Endothelial cell of umbilical vein (primary cell): ENCODE results near the gene CREB3.

Experiments
- CTCF ChIP-seq, 2 donors: IDR thresholded peaks; 1 replicate in 1 of 2; 2 replicates in 1 of 2; pipeline ENCODE4 v1.5.1; 2011; ENCODE audit warnings: low read length in 2 of 2, mild to moderate bottlenecking in 2 of 2, moderate library complexity in 2 of 2, control low read depth in 1 of 2, inconsistent platforms in 1 of 2, low read depth in 1 of 2; ENCODE audit not compliant: insufficient read depth in 1 of 2; ENCODE audit errors: extremely low read depth in 1 of 2
- EZH2 ChIP-seq: IDR thresholded peaks from 2 replicates; pipeline ENCODE4 v1.6.1; 2012; ENCODE audit warnings: borderline replicate concordance, low read depth, mild to moderate bottlenecking, moderate library complexity, low read length, inconsistent platforms; ENCODE audit not compliant: severe bottlenecking
- MYC ChIP-seq: IDR thresholded peaks from one replicate; pipeline ENCODE4 v1.6.1; 2011; ENCODE audit warnings: mild to moderate bottlenecking, low read depth, low read length
- POLR2A ChIP-seq: IDR thresholded peaks from 2 replicates; pipeline ENCODE4 v1.6.1; 2012; ENCODE audit warnings: low read depth, mild to moderate bottlenecking, control low read depth, low read length
- POLR2AphosphoS5 ChIP-seq: IDR thresholded peaks from 2 replicates; pipeline ENCODE4 v1.6.1; 2012; ENCODE audit warnings: low read depth, mild to moderate bottlenecking, control low read depth, low read length, moderate library complexity; ENCODE audit not compliant: insufficient read depth

DNA sequence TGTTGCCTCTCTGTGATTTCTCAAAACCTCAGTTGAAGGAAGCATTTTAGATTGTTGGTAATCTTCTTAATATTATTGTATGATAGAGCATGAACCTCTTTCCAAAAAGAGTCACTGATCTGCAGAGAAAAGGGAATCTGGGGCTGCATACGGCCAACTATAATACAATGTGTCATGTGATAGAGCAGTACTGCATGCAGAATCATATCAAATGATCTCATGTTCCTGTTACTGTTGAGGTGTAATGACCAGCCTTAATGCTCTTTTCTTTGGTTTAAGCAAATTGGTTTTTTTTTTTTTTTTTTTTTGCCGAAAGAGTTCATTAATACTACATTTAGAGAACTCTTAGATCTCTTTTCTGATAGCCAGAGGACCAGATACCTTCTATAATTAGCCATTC, 34.5 kb downstream of the CREB3 start:
- TF ChIP-seq POLR2AphosphoS5 (no peak), CTCF (IDR thresholded peaks at IDR 0.05; ENCODE audit: extremely low read depth in 1 of 2, insufficient read depth in 1 of 2, low read depth in 1 of 2, low read length in 2 of 2) (no peak), MYC (no peak), EZH2 (no peak), POLR2A (no peak)
